ENCODE measurements around the gene TCN1. TPM values are rescaled to one million over a fixed set of nuclear protein-coding genes. Genes with fewer than 3 reads are reported as not detected.
A peak's percentile ranks its signal among the peaks of the same experiment; 100 is the strongest.
"Not testable (repeated sequence)": the region's sequence is repeated elsewhere in the genome, so short reads cannot be mapped to it uniquely, and the experiment has no call there.

The TCN1 gene
- total and polyA plus RNA-seq, 11 donors: 0.11 to 0.53 TPM; not detected in 9

- Histone ChIP-seq H3K36me3 (no peaks in the 10 kb centered on the region), H3K27me3 (no peaks in the 10 kb centered on the region), H3K4me1 (peaks cover 0 to 4% (median 0%) of the 10 kb centered on the region in 12 donors), H3K4me3 (no peak overlapping the region), H3K9me3 (no peaks in the 10 kb centered on the region), H3K27ac (no peak overlapping the region)
- TF ChIP-seq CTCF (IDR thresholded peaks at IDR 0.05): no peak
- TF ChIP-seq POLR2A (IDR thresholded peaks at IDR 0.05): no peak
- 81 to 89% (median 84%) methylated on average over 3 of the region's 3 CpGs for WGBS, 4 donors
- no peak for ATAC-seq
- intact Hi-C loops (cut with DNase I): loop anchor here in 6 of 10 donors (5.0 to 10.0 kb wide), 5 partner anchors 85 to 425 kb away; no protein-coding TSS in a partner anchor
- no peak for DNase-seq
These were observed 36.9 kb downstream of the TCN1 start for GRCh38 chr11:59829358-59829757.

GRCh38 chr11:59822989-59823566 is 43.2 kb downstream of the TCN1 start:
- TF ChIP-seq POLR2A (IDR thresholded peaks at IDR 0.05) (no peak), CTCF (IDR thresholded peaks at IDR 0.05) (peak; percentile 46 to 70 (median 63))

GRCh38 chr11:59818572-59818971 is 47.7 kb downstream of the TCN1 start:
- peaks cover 0 to 17% (median 0%) of the 10 kb centered on the region in 12 donors for H3K4me1 ChIP-seq
- H3K4me3 ChIP-seq: no peak overlapping the region
- no peaks in the 10 kb centered on the region for H3K27me3 ChIP-seq
- TF ChIP-seq POLR2A (IDR thresholded peaks at IDR 0.05): no peak
- TF ChIP-seq CTCF (IDR thresholded peaks at IDR 0.05): no peak
- H3K27ac ChIP-seq: no peak overlapping the region
- no peaks in the 10 kb centered on the region for H3K9me3 ChIP-seq
- H3K36me3 ChIP-seq: no peaks in the 10 kb centered on the region
- DNase-seq (no peak), ATAC-seq (no peak)
- intact Hi-C loops (cut with DNase I): no loop called here
- 70 to 74% (median 72%) methylated on average over 4 of the region's 4 CpGs for WGBS, 4 donors

More at GRCh38 chr11:59822989-59823566, 43.2 kb downstream of the TCN1 start:
- Histone ChIP-seq H3K27ac (no peak overlapping the region), H3K36me3 (no peaks in the 10 kb centered on the region), H3K27me3 (no peaks in the 10 kb centered on the region), H3K9me3 (no peaks in the 10 kb centered on the region), H3K4me3 (no peak overlapping the region), H3K4me1 (peaks cover 0 to 15% (median 0%) of the 10 kb centered on the region in 12 donors)
- DNase-seq (peak in 1 of 5 donors; percentile 30), ATAC-seq (peak in 3 of 4 donors; percentile 86 to 88 (median 87))
- intact Hi-C loops (cut with DNase I): loop anchor here (2.0 to 10.0 kb wide), 10 partner anchors 92 to 794 kb away; no protein-coding TSS in a partner anchor
- 4 to 8% (median 6%) methylated on average over 9 of the region's 9 CpGs for WGBS, 4 donors

- ATAC-seq; H3K36me3 ChIP-seq; H3K4me3 ChIP-seq; DNase-seq; H3K27ac ChIP-seq; intact Hi-C loops (cut with DNase I); H3K27me3 ChIP-seq; H3K9me3 ChIP-seq: not testable (repeated sequence)
- H3K4me1 ChIP-seq: peaks cover 0 to 12% (median 0%) of the 10 kb centered on the region in 12 donors
- 70 to 78% (median 75%) methylated on average over 1 of the region's 1 CpG for WGBS, 4 donors
These were observed 49.9 kb downstream of the TCN1 start for GRCh38 chr11:59816434-59816833.
